GM12864 (cell line): Measurements from ENCODE around the gene TOMM40L.

Experiments used
- DNase-seq: peaks from one replicate; pipeline ENCODE4 v3.0.0-alpha.2; 2011; ENCODE audit warnings: low read depth
- H3K4me3 ChIP-seq: 2 replicates; pipeline ENCODE4 v1.5.1; 2011; ENCODE audit warnings: mild to moderate bottlenecking, low read depth, low read length, control low read depth
- CTCF ChIP-seq: IDR thresholded peaks from 2 replicates; pipeline ENCODE4 v1.5.1; 2011; ENCODE audit warnings: low read depth, mild to moderate bottlenecking, moderate library complexity, low read length, control low read depth, inconsistent platforms; ENCODE audit errors: missing control alignments

The TOMM40L gene

GRCh38 chr1:161191971-161192370, 33.9 kb upstream of the TOMM40L start:
- TF ChIP-seq CTCF, result no peak
- DNase-seq, result no peak
- H3K4me3 ChIP-seq, result no peak overlapping the region

- no peak overlapping the region for H3K4me3 ChIP-seq
- peak; percentile 56 for DNase-seq
- TF ChIP-seq CTCF, result peak; percentile 92
These were observed 33.1 kb upstream of the TOMM40L start for GRCh38 chr1:161192476-161193465.

- DNase-seq, result no peak
- no peak for TF ChIP-seq CTCF
- H3K4me3 ChIP-seq, result no peak overlapping the region
These were observed 32.2 kb upstream of the TOMM40L start for GRCh38 chr1:161193561-161194235.

GRCh38 chr1:161195171-161195570, 30.7 kb upstream of the TOMM40L start:
- no peak overlapping the region for H3K4me3 ChIP-seq
- no peak for TF ChIP-seq CTCF
- peak; percentile 50 for DNase-seq

GRCh38 chr1:161196111-161196510, 29.7 kb upstream of the TOMM40L start:
- no peak for DNase-seq
- H3K4me3 ChIP-seq, result no peak overlapping the region
- no peak for TF ChIP-seq CTCF

GRCh38 chr1:161196521-161197451, 29.1 kb upstream of the TOMM40L start:
- no peak for TF ChIP-seq CTCF
- no peak overlapping the region for H3K4me3 ChIP-seq
- no peak for DNase-seq
